CD4-positive, alpha-beta T cell treated with Interleukin-15 for 1 hour (primary cell): ENCODE results near the gene PSMB7.

Experiments
- DNase-seq: peaks from one replicate; pipeline ENCODE4 v3.0.0-alpha.2; 2020

Gene PSMB7

GRCh38 chr9:124321416-124321815 lies 93.8 kb downstream of the PSMB7 start:
- DNase-seq, result no peak

GRCh38 chr9:124320062-124320973 lies 94.9 kb downstream of the PSMB7 start:
- no peak for DNase-seq

GRCh38 chr9:124315882-124316281 lies 99.4 kb downstream of the PSMB7 start:
- DNase-seq, result no peak

GRCh38 chr9:124313940-124314339 lies 101.3 kb downstream of the PSMB7 start:
- DNase-seq, result no peak

GRCh38 chr9:124312290-124313265 lies 102.7 kb downstream of the PSMB7 start:
- no peak for DNase-seq

- no peak for DNase-seq
Observed at GRCh38 chr9:124311283-124311682, 104.0 kb downstream of the PSMB7 start.

GRCh38 chr9:124309667-124310084 lies 105.6 kb downstream of the PSMB7 start:
- DNase-seq, result no peak

GRCh38 chr9:124308606-124309491 lies 106.4 kb downstream of the PSMB7 start:
- no peak for DNase-seq

GRCh38 chr9:124307379-124308030 lies 107.7 kb downstream of the PSMB7 start:
- no peak for DNase-seq

- DNase-seq, result no peak
Observed at GRCh38 chr9:124306098-124306735, 109.0 kb downstream of the PSMB7 start.

- DNase-seq, result no peak
Observed at GRCh38 chr9:124304285-124304684, 111.0 kb downstream of the PSMB7 start.

- no peak for DNase-seq
Observed at GRCh38 chr9:124303762-124304161, 111.5 kb downstream of the PSMB7 start.
